Measurements from ENCODE around the gene CAVIN1. TPM values are rescaled to one million over a fixed set of nuclear protein-coding genes. Genes with fewer than 3 reads are reported as not detected.
"Not testable (repeated sequence)": the region's sequence is repeated elsewhere in the genome, so short reads cannot be mapped to it uniquely, and the experiment has no call there.

Gene CAVIN1
- total RNA-seq, 2 experiments from 2014 or later: 5.1 to 5.3 TPM

DNA sequence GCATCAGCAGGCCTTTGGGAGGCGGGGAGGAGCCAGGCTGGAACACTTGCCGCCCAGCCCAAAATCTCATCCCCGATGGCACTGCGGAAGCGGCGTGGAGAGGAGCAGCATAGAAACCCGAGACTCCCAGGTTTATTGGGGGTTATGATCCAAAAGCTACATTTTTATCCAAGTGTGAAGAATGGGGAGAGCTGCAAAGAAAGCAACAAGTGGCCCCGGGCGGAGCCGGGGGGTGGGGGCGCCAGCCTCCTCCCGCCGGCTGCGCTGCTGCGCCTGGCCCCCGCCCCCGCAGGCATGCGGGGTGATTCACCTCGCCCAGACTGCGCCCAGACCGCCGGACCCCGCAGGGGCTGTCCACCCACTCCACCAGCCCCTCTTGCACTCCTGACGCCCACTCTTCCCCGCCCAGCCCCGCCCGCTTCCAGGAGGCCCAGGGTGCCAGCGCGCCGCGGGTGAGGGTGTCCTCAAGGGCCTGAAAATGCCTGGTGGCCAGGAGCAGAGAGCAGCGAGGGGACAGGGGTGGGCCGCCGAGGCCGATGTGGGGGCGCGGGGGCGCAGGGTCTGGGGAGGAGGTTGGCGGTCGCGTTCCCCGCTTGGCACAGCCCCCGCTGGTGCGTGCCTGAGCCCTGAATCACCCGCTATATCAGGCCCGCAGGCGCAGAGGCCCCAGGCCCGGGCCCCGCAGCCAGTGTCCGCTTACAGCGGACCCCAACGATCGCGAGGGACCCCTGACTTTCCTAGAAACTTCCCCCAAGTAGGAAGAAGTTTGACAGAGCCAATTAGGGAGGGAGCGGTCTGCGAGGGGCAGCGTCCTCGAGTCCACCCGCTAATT lies 1.3 kb downstream of the CAVIN1 start:
- Mint-ChIP-seq H3K27me3 (peaks cover 54% of the 10 kb centered on the region), H3K9me3 (no peaks in the 10 kb centered on the region), H3K36me3 (no peaks in the 10 kb centered on the region), H3K4me1 (peaks cover 11% of the 10 kb centered on the region), H3K4me3 (peak overlapping the region; percentile 79), H3K27ac (no peak overlapping the region)
- ATAC-seq (ENCODE audit: low read depth) (peak; percentile 19), DNase-seq (peak; percentile 49)
- POLR2A ChIA-PET: interaction anchor here (1.4 kb wide), 1 partner anchor 145 kb away, joined by 4 read pairs; the partner anchor contains the start of gene MLX

DNA sequence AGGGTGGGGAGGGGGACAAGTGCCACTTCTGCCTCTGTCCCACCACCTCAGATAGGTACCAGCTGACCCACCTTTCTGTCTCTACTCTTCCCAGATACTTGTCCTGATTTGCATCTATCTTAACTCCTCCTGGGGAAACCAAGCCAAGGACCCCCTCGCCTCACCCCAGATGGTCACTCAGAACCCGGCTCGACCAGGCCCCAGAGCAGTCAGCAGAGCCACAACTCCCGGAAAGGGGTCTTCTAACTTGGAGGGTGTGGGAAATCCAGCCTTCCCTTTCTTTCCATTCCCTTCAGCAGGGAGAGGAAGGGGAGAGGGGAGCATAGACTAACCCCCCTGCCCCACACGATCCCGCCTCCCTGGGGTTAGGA lies 1.9 kb downstream of the CAVIN1 start:
- ATAC-seq (ENCODE audit: low read depth): no peak
- Mint-ChIP-seq H3K27me3 (peaks cover 51% of the 10 kb centered on the region), H3K36me3 (no peaks in the 10 kb centered on the region), H3K4me3 (peak overlapping the region; percentile 59), H3K9me3 (no peaks in the 10 kb centered on the region), H3K4me1 (peaks cover 11% of the 10 kb centered on the region), H3K27ac (no peak overlapping the region)
- POLR2A ChIA-PET: no interaction called here
- DNase-seq: no peak

DNA sequence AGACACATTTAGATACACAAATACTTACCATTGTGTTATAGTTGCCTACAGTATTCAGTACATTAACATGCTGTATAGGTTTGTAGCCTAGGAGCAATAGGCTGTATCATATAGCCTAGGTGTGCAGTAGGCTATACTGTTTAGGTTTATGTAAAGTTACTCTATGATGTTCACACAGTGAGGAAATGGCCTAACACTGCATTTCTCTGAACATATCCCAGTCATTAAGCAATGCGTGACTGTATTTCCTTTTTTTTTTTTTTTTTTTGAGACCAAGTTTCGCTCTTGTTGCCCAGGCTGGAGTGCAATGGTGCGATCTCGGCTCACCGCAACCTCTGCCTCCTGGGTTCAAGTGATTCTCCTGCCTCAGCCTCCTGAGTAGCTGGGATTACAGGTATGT lies 5.1 kb downstream of the CAVIN1 start:
- H3K27ac Mint-ChIP-seq; ATAC-seq (ENCODE audit: low read depth); H3K9me3 Mint-ChIP-seq; POLR2A ChIA-PET; H3K36me3 Mint-ChIP-seq; DNase-seq; H3K4me3 Mint-ChIP-seq: not testable (repeated sequence)
- Mint-ChIP-seq H3K27me3 (peaks cover 24% of the 10 kb centered on the region), H3K4me1 (peaks cover 24% of the 10 kb centered on the region)

DNA sequence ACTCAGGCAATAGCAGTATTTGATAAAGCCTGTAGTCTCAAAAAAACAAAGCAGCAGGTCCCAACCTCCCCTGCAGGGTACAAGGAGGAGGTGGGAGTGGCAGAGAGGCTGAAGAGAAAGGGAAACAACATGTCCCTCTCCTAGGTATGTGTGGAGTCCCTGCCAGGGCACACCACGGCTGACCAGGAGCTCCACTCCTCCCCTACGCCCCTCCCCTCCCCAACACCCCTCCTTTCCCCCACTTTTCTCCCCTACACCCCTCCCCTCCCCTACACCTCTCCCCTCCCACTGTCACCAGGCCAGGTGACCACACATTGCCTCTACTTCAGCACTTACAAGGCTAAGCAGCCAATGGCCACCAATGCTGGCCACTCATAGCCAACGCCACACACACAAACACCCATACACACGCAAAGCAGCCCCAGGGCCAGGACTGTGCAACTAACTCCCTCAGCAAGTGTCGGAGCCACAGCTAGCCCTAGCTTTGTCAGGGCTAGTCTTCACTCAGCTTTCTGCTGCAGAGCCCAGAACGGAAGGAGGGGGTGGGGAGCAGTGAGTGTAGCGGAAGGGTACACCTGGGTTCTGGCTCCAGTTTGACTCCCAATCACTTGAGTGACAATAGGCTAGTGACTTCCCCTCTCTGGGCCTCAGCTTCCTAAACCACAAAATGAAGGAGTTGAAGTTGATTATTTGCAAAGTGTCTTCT lies 8.2 kb downstream of the CAVIN1 start:
- POLR2A ChIA-PET: interaction anchor here (0.5 to 2.0 kb wide), 6 partner anchors 25 to 121 kb away, joined by 3 to 6 read pairs (median 4); partner anchors contain the start of genes NAGLU and STAT3
- Mint-ChIP-seq H3K27ac (peak overlapping the region; percentile 96), H3K36me3 (peaks cover 2% of the 10 kb centered on the region), H3K4me1 (peaks cover 16% of the 10 kb centered on the region), H3K27me3 (peaks cover 6% of the 10 kb centered on the region), H3K4me3 (peak overlapping the region; percentile 89), H3K9me3 (no peaks in the 10 kb centered on the region)
- peak; percentile 64 for DNase-seq
- ATAC-seq (ENCODE audit: low read depth): peak; percentile 93

DNA sequence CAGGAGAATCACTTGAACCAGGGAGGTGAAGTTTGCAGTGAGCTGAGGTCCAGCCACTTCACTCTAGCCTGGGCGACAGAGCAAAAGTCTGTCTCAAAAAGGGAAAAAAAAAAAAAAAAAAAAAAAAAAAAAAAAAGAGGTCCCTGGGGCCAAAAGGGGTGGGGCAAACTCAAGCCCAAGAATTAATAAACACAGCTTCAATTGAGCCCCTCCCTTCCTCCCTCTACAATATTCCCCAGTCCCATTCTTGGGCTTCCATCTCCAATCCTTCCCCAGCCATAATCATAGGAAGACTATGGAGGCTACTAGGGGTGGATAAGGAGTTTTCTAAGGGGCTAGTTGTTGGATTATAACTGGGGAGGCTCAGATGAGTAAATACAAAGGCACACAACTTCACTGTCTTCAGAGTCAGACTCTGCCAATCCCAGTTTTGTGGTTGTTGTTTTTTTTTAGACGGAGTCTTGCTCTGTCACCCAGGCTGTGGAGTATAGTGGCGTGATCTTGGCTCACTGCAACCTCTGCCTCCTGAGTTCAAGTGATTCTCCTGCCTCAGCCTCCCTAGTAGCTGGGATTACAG lies 9.5 kb downstream of the CAVIN1 start:
- Mint-ChIP-seq H3K27me3 (no peaks in the 10 kb centered on the region), H3K4me1 (peaks cover 13% of the 10 kb centered on the region), H3K36me3 (peaks cover 2% of the 10 kb centered on the region), H3K27ac (no peak overlapping the region), H3K4me3 (no peak overlapping the region), H3K9me3 (no peaks in the 10 kb centered on the region)
- POLR2A ChIA-PET: interaction anchor here (0.5 to 2.0 kb wide), 4 partner anchors 123 to 163 kb away, joined by 4 to 5 read pairs (median 4); partner anchors contain the start of gene NAGLU
- ATAC-seq (ENCODE audit: low read depth) (no peak), DNase-seq (no peak)

DNA sequence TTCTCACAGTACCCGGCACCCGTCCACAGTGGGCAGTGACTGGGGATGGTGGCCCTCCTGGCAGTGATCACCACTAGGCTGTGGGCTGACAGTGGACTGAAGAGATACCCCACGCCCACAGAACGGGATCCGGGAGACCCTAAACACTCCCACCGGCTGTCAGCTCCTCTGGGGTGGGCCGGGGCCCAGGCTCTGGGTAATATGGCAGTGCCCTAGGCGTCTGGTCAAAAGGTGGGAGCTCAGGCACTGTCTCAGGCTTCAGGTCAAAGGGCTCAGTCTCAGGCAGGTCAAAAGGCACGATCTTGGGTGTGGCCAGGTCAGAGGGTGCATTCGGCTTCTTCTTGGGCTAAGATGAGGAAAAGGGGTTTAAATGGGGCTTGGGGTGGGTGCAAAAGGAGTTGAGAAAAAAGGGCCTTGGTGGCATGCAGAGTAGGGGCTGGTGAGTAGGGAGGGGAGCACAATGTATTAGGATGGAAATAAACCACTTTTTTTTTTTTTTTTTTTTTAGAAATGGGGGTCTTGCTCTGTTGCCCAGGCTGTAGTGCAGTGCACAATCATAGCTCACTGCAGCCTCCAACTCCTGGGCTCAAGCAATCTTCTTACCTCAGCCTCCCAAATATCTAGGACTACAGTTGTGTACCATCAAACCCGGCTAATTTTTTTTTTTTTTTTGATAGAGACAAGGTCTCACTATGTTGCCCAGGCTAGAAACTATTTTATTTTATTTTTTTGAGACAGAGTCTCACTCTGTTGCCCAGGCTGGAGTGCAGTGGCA lies 11.0 kb downstream of the CAVIN1 start:
- no peaks in the 10 kb centered on the region for H3K27me3 Mint-ChIP-seq
- no peak overlapping the region for H3K27ac Mint-ChIP-seq
- POLR2A ChIA-PET: interaction anchor here (0.6 kb wide), 1 partner anchor 483 kb away, joined by 5 read pairs; no protein-coding TSS in a partner anchor
- ATAC-seq (ENCODE audit: low read depth) (no peak), DNase-seq (no peak)
- H3K36me3 Mint-ChIP-seq: peaks cover 2% of the 10 kb centered on the region
- peaks cover 17% of the 10 kb centered on the region for H3K4me1 Mint-ChIP-seq
- no peaks in the 10 kb centered on the region for H3K9me3 Mint-ChIP-seq
- H3K4me3 Mint-ChIP-seq: no peak overlapping the region

DNA sequence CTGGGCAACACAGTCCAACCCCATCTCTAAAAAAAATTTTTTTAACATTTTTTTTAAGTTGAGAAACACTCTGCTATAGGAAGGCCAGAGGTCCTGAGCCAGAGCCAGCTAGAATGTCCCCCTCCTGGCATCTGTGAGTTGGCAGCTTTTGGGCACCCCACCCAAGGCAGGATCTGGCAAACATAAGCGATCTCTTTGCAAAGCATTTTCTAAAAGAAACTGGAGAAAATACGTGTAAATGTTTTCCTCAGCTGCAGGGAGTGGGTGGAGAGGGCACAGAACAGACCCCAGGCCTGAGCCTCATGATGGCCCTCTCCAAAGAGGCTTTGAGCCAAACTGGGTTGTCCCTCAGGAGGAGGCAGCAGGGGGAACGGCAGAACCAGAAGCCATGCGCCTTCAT lies 11.7 kb downstream of the CAVIN1 start:
- no peak overlapping the region for H3K27ac Mint-ChIP-seq

DNA sequence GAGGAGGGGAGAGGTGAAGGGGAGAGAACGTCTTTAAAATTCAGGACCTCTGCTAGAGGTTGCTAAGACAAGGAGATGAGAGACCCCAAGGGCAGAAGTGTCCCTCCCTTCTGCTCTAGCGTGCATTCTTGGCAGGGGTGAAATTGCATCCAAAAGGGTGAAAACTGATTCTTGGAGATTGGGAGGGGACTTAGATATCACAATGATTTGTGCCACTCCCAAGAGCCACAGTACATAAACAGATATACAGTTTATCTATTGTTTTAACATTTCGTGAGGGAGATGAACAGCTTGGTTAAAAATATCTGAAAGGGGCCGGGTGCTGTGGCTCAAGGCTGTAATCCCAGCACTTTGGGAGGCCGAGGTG lies 12.8 kb downstream of the CAVIN1 start:
- Mint-ChIP-seq H3K4me3 (no peak overlapping the region), H3K9me3 (no peaks in the 10 kb centered on the region), H3K27me3 (no peaks in the 10 kb centered on the region), H3K4me1 (peaks cover 18% of the 10 kb centered on the region), H3K36me3 (peaks cover 2% of the 10 kb centered on the region), H3K27ac (no peak overlapping the region)
- POLR2A ChIA-PET: interaction anchor here (0.5 kb wide), 1 partner anchor 162 kb away, joined by 5 read pairs; no protein-coding TSS in a partner anchor
- no peak for ATAC-seq (ENCODE audit: low read depth)
- DNase-seq: no peak

More for the DNA sequence above, 11.7 kb downstream of the CAVIN1 start:
- Mint-ChIP-seq H3K4me3 (no peak overlapping the region), H3K36me3 (peaks cover 2% of the 10 kb centered on the region), H3K27me3 (no peaks in the 10 kb centered on the region), H3K4me1 (peaks cover 19% of the 10 kb centered on the region), H3K9me3 (no peaks in the 10 kb centered on the region)
- DNase-seq: no peak
- ATAC-seq (ENCODE audit: low read depth): no peak
- POLR2A ChIA-PET: no interaction called here

DNA sequence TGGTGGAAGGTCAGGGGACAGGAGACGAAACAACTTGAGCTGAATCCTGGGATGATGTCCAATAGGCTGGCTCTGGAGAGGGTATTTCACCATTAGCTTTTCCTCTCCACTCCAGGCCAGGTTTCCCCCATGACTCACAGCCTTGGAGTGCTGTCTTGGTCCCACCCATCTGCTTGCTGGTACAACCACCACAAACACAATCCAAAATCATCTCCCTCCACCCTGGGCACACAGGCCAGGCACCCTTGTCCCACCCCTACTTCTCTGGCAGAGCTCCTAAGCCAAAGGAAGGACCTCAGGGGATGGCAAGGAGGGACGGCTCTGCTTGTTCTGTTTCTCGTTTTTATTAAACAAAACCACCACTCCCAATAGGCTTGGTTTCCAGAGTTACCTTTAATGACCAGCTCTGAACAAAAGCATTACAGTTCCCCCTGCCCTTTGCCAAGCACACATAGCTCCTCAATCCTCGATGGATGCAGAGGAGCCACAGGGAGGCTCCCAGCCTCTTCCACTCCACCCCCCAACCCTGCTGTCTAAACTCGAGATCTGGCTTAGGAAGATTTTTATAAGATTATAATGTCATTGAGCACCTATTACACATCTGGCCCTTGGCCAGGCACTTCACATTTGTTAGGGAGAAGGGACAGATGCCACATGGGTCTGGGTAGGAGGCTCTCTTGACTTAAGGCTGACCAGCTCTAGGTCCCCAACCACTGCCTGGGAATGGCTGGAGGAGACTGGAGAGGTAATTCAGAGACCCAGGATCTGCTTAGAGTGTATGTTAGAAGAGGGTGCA lies 13.3 kb downstream of the CAVIN1 start:
- Mint-ChIP-seq H3K27ac (no peak overlapping the region), H3K9me3 (no peaks in the 10 kb centered on the region), H3K4me1 (peaks cover 13% of the 10 kb centered on the region), H3K36me3 (no peaks in the 10 kb centered on the region), H3K4me3 (no peak overlapping the region), H3K27me3 (no peaks in the 10 kb centered on the region)
- no peak for DNase-seq
- no peak for ATAC-seq (ENCODE audit: low read depth)
- POLR2A ChIA-PET: interaction anchor here (0.5 kb wide), 1 partner anchor 161 kb away, joined by 5 read pairs; no protein-coding TSS in a partner anchor

DNA sequence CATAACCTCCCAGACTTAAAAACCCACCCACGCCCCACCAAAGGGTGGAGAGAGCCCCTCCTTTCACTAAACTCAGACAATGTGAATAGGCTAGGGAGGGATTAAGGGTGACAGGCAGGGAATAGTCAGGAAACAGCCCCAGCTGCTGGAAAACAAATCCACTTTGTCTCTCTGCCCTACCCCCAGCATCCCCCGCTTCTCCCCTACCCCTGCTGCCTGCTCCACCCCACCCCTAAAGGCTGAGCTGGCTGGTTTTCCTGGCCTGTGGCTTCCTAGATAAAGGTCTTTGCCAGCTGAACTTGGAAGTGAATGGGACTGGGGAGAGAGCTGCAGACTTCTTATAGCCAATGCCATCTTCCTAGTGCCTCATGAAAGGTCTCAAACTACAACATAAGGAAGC lies 15.0 kb downstream of the CAVIN1 start:
- Mint-ChIP-seq H3K4me3 (no peak overlapping the region), H3K27ac (no peak overlapping the region), H3K4me1 (peaks cover 11% of the 10 kb centered on the region), H3K36me3 (no peaks in the 10 kb centered on the region), H3K27me3 (no peaks in the 10 kb centered on the region), H3K9me3 (no peaks in the 10 kb centered on the region)
- DNase-seq (no peak), ATAC-seq (ENCODE audit: low read depth) (no peak)
- POLR2A ChIA-PET: no interaction called here

DNA sequence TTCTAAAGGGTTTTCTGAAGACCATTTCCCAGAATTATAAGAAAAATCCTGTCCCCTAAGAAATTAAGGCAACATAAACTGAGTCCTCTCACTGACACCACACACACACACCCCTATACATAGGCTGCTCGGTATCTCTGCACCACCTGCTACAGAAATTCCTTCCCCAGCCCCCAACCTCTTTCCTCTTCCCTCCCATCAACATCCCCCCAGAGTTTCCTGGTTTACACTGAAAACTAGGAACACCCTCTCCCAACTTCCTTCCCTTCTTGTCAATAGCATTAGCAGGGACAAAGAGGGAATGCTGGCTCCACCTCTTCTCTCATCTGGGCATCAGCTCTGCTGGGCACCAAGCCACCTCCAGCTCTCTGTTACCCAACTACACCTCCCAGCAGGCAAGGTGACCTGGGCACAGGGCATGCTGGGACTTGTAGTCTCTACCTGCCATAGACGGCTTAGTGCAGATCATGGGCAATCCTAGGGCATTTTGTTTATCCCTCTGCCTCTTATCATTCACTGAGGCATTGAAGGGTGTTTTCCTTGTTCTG lies 15.7 kb downstream of the CAVIN1 start:
- H3K9me3 Mint-ChIP-seq: no peaks in the 10 kb centered on the region
- no peaks in the 10 kb centered on the region for H3K27me3 Mint-ChIP-seq
- no peak overlapping the region for H3K4me3 Mint-ChIP-seq
- H3K27ac Mint-ChIP-seq: no peak overlapping the region
- POLR2A ChIA-PET: interaction anchor here (1.1 to 2.3 kb wide), 5 partner anchors 65 to 94 kb away, joined by 4 to 13 read pairs (median 6); no protein-coding TSS in a partner anchor
- peak; percentile 45 for DNase-seq
- H3K36me3 Mint-ChIP-seq: no peaks in the 10 kb centered on the region
- ATAC-seq (ENCODE audit: low read depth): peak; percentile 87
- peaks cover 13% of the 10 kb centered on the region for H3K4me1 Mint-ChIP-seq

Data from activated naive CD8-positive, alpha-beta T cell treated with anti-CD3 and anti-CD28 coated beads, Interleukin-2, amount 10 ng/mL, durations not matched to agents 7 days and 5 days (primary cell).